A549 (cell line): ENCODE measurements around the gene PHACTR4.

Experiments used
- CEBPB ChIP-seq, 2 experiments: fragments of >200 bp in 1 of 2; sonication (Bioruptor Twin) in 1 of 2; formaldehyde crosslinking in 1 of 2; IDR thresholded peaks; 2 replicates each; pipeline ENCODE4 v1.6.1; 2012 to 2016
- CTCF ChIP-seq: fragments of >200 bp; sonication (Bioruptor Twin); formaldehyde crosslinking; IDR thresholded peaks from 3 replicates; pipeline ENCODE4 v1.5.1; 2016
- EP300 ChIP-seq, 2 experiments: fragments of >200 bp; sonication (Bioruptor Twin); formaldehyde crosslinking; IDR thresholded peaks; 2 replicates in 1 of 2; 3 replicates in 1 of 2; pipeline ENCODE4 v1.6.1; 2016 to 2017
- HMGXB4 ChIP-seq: fragments of 250-450 bp; sonication (Bioruptor Pico); IDR thresholded peaks from 2 replicates; pipeline ENCODE4 v1.5.0; 2021; ENCODE audit warnings: mild to moderate bottlenecking, moderate library complexity, borderline replicate concordance
- MAFK ChIP-seq: fragments of 450-650 bp; IDR thresholded peaks from 2 replicates; pipeline ENCODE4 v1.6.1; 2014; ENCODE audit not compliant: partially characterized antibody
- POLR2A ChIP-seq: IDR thresholded peaks from 2 replicates; pipeline ENCODE4 v1.6.1; 2012; ENCODE audit warnings: mild to moderate bottlenecking, low read length
- TF ChIP-seq, protein P1 (sequence below): fragments of 200-600 bp; sonication (generic); IDR thresholded peaks from 2 replicates; pipeline ENCODE4 v1.6.1; 2016; ENCODE audit warnings: antibody characterized with exemption, mild to moderate bottlenecking, moderate library complexity

- TF ChIP-seq, protein P1, sequence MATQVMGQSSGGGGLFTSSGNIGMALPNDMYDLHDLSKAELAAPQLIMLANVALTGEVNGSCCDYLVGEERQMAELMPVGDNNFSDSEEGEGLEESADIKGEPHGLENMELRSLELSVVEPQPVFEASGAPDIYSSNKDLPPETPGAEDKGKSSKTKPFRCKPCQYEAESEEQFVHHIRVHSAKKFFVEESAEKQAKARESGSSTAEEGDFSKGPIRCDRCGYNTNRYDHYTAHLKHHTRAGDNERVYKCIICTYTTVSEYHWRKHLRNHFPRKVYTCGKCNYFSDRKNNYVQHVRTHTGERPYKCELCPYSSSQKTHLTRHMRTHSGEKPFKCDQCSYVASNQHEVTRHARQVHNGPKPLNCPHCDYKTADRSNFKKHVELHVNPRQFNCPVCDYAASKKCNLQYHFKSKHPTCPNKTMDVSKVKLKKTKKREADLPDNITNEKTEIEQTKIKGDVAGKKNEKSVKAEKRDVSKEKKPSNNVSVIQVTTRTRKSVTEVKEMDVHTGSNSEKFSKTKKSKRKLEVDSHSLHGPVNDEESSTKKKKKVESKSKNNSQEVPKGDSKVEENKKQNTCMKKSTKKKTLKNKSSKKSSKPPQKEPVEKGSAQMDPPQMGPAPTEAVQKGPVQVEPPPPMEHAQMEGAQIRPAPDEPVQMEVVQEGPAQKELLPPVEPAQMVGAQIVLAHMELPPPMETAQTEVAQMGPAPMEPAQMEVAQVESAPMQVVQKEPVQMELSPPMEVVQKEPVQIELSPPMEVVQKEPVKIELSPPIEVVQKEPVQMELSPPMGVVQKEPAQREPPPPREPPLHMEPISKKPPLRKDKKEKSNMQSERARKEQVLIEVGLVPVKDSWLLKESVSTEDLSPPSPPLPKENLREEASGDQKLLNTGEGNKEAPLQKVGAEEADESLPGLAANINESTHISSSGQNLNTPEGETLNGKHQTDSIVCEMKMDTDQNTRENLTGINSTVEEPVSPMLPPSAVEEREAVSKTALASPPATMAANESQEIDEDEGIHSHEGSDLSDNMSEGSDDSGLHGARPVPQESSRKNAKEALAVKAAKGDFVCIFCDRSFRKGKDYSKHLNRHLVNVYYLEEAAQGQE, result no peak
- no peak for TF ChIP-seq CTCF
- no peak for TF ChIP-seq EP300 (IDR thresholded peaks at IDR 0.05)
- no peak for TF ChIP-seq CEBPB (IDR thresholded peaks at IDR 0.05)
- TF ChIP-seq POLR2A, result no peak
- TF ChIP-seq HMGXB4, result no peak
- no peak for TF ChIP-seq MAFK
These were observed 149.3 kb downstream of the PHACTR4 start for GRCh38 chr1:28518745-28519341.
